Mammary microvascular endothelial cell (primary cell): ENCODE data around the gene FKBP14. TPM values are rescaled to one million over a fixed set of nuclear protein-coding genes. Genes with fewer than 3 reads are reported as not detected.

Experiments
- total RNA-seq: library from RNA; depleted of rRNA; stranded (reverse); fragments of >200 nt; gene quantifications from 2 replicates; pipeline ENCODE4 v1.2.3, GENCODE V29; 2015

Gene FKBP14, protein sequence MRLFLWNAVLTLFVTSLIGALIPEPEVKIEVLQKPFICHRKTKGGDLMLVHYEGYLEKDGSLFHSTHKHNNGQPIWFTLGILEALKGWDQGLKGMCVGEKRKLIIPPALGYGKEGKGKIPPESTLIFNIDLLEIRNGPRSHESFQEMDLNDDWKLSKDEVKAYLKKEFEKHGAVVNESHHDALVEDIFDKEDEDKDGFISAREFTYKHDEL
- total RNA-seq = 15.9 and 16.9 TPM in 2 replicates

DNA sequence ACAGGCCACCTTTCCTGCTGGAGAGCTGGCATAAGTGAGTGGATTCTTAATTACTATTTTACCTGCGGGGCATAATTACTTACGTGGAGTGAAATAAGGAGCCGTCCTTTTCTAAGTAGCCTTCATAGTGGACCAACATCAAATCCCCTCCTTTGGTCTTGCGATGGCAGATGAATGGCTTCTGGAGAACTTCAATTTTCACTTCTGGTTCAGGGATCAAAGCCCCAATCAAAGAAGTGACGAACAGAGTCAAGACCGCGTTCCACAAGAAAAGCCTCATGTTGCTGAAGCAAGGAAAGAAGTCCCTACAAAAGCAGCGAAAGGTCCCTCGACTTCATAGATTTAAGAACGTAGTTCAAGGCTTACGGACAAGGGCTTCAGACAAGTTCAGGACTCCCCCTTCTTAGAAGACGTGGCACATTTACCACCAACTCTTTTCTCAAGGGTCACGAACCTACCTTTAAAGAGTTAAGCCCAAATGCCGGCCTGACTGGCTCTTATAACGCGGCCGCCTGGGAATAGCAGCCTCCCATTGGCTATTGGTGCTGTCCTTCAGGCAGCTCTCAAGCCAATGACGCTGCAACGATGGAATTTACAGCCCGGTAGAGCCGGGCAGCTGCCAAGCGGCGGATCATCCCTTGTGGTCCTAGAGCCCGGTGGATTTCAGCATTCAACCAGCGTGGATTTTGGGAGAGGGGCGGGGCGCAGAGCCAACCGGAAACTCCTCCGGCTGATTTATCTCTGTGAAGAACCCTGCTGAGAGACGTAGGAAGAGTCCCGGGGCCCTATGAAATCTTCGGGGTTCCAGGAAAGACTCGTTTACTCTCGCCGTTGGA, at the start of gene FKBP14:
TSS of gene FKBP14 (minus strand) at position 474 of the 836 bp plus-strand sequence. CDS start at position 280, 194 bp downstream.

DNA sequence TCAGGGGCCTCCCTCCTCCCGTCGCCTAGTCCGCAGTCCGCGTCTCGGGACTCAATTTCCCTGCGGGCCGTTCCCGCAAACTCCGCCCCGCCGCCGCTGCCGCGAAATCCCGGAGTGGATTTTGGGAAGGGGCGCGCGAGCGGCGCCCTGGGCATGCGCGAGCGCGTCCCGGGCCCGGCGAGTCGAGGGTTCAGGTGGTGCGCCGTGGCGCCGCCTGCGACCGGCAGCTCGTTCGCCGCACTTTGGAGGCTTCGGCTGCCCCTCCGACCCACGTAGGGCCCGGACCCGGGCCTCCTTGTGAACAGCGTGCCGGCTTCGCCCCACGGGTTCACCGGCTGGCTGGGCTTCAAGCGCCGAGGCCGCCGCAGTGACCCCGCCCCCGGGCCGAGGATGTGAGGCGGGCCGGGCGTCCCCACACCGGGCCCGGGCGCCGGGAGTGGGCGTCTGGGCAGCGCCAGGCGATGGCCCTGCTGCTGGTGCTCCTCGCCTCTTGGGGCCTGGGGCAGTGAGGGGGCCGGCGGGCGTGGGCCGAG, 1.8 kb upstream of the FKBP14 start, which contains the start of gene PLEKHA8:
TSS of gene PLEKHA8 (plus strand) at position 197 of the 533 bp plus-strand sequence. CDS start 351 bp downstream, outside the sequence.

DNA sequence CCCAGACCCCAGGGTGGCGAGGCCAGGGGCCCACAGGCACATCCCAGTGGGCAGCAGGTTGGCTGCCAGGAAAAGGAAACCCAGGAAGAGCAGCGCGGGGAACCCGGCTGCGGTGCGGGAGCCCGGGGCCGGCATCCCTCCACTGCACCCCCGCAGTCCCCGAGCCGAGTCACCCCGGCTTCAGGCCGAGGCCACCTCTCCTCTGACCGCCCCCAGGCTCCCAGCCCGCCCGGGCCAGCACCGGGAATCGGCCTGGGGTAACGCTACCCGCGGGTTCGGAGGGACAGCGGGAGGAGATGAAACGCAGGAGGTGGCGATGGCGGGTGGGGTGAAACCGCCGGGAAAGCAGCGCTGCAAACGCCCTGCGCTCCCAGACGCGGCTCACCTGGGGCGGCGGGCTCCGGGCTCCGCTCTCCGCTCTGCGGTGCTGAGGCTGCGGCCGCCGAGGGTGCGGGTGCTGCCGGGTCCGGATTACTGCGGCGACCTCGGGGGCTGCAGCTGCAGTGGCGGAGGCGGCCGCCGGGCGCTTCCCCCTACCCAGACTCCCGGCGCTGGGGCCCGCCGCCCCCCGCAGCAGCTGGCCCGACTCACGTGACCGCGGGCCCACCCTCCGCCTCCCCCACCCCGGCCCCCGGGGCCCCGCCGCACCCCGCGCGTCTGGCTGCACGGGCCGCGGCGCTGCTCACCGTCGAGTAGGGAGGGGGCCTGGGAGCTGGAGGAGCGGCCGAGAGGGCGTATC, 37.1 kb downstream of the FKBP14 start, which contains the start of gene SCRN1:
TSS of gene SCRN1 (minus strand) at position 545 of the 739 bp plus-strand sequence. CDS start 20,734 bp downstream, outside the sequence.

Other genes with a start within 250 kb of the FKBP14 start
- gene WIPF3, start 220.2 kb downstream of the FKBP14 start, total RNA-seq = not detected in 2 replicates
- gene SCRN1, start 36.9 kb downstream of the FKBP14 start, total RNA-seq = 68.2 and 74.3 TPM in 2 replicates
- gene PLEKHA8, start 1.7 kb upstream of the FKBP14 start, total RNA-seq = 6.7 and 8.1 TPM in 2 replicates
- 10.2 and 12.9 TPM in 2 replicates for gene MTURN, start 108.3 kb upstream of the FKBP14 start, total RNA-seq